Activated B cell treated with CpG ODN at 0.5 μM for 24 hours (primary cell): Measurements from ENCODE around the gene NCBP3. TPM values are rescaled to one million over a fixed set of nuclear protein-coding genes. Genes with fewer than 3 reads are reported as not detected.

Source experiments
- ATAC-seq: fragments of 200-7000 bp; cut with Tn5 transposase; one replicate; pipeline ENCODE4 v1.10.0; 2021; ENCODE audit warnings: low read depth, mild to moderate bottlenecking, moderate library complexity
- CTCF ChIA-PET: fragments of 350-600 bp; sonication (Branson Sonifier 250); formaldehyde crosslinking; loops from one replicate; lab custom pipeline; 2021; ENCODE audit warnings: antibody characterized with exemption; lab: Charles Lee
- POLR2A ChIA-PET: fragments of 350-600 bp; sonication (Branson Sonifier 250); formaldehyde crosslinking; loops from one replicate; lab custom pipeline; 2021; ENCODE audit warnings: antibody characterized with exemption; lab: Charles Lee
- DNase-seq: peaks from one replicate; pipeline ENCODE4 v3.0.0; 2022
- H3K27ac Mint-ChIP-seq: one replicate; pipeline ENCODE4 v1.8.0; 2020; ENCODE audit warnings: mixed read lengths
- H3K27me3 Mint-ChIP-seq: one replicate; pipeline ENCODE4 v1.8.0; 2021; ENCODE audit warnings: mixed read lengths
- H3K36me3 Mint-ChIP-seq: one replicate; pipeline ENCODE4 v1.8.0; 2021; ENCODE audit warnings: low read depth, mixed read lengths
- H3K4me1 Mint-ChIP-seq: one replicate; pipeline ENCODE4 v1.8.0; 2021; ENCODE audit warnings: mixed read lengths
- H3K4me3 Mint-ChIP-seq: one replicate; pipeline ENCODE4 v1.8.0; 2020; ENCODE audit warnings: mild to moderate bottlenecking, mixed read lengths
- H3K9me3 Mint-ChIP-seq: one replicate; pipeline ENCODE4 v1.8.0; 2020; ENCODE audit warnings: mixed read lengths
- CTCF ChIP-seq: fragments of 200-600 bp; IDR thresholded peaks from one replicate; pipeline ENCODE4 v1.8.0; 2022; ENCODE audit warnings: antibody characterized with exemption, mild to moderate bottlenecking
- intact Hi-C: fragments of 100-400 bp; cut with micrococcal nuclease; formaldehyde crosslinking; loops from one replicate; pipeline ENCODE4 v1.15.1; 2024
- total RNA-seq: library from RNA; stranded (reverse); gene quantifications from 2 replicates; pipeline ENCODE4 v1.2.3, GENCODE V29; 2022

The NCBP3 gene
- total RNA-seq, 1 donor from 2014 or later = 49.5 TPM

- H3K27ac Mint-ChIP-seq = no peak overlapping the region
- intact Hi-C loops = loop anchor here (5.0 kb wide), 2 partner anchors 291 to 781 kb away; no protein-coding TSS in a partner anchor
- POLR2A ChIA-PET = interaction anchor here (0.6 to 5.1 kb wide), 2 partner anchors 90 to 134 kb away, joined by 4 to 33 read pairs; no protein-coding TSS in a partner anchor
These were observed 17.7 kb downstream of the NCBP3 start for GRCh38 chr17:3828151-3828851.

GRCh38 chr17:3827124-3827773 is 18.8 kb downstream of the NCBP3 start:
- no peak for TF ChIP-seq CTCF
- peak; percentile 68 for ATAC-seq
- no peak for DNase-seq
- Mint-ChIP-seq H3K9me3 (no peaks in the 10 kb centered on the region), H3K36me3 (peaks cover 70% of the 10 kb centered on the region), H3K4me3 (no peak overlapping the region), H3K27me3 (no peaks in the 10 kb centered on the region), H3K4me1 (peaks cover 1% of the 10 kb centered on the region), H3K27ac (no peak overlapping the region)
- ChIA-PET CTCF (interaction anchor here (0.6 to 5.3 kb wide), 25 partner anchors 10 to 779 kb away, joined by 3 to 245 read pairs (median 5); partner anchors contain the start of genes ITGAE and NCBP3), POLR2A (interaction anchor here (0.5 to 5.1 kb wide), 4 partner anchors 28 to 225 kb away, joined by 3 to 33 read pairs (median 4); no protein-coding TSS in a partner anchor)
- intact Hi-C loops = loop anchor here (1.0 to 5.0 kb wide), 5 partner anchors 62 to 780 kb away; no protein-coding TSS in a partner anchor

More at GRCh38 chr17:3828151-3828851, 17.7 kb downstream of the NCBP3 start:
- peaks cover 1% of the 10 kb centered on the region for H3K4me1 Mint-ChIP-seq
- H3K27me3 Mint-ChIP-seq = no peaks in the 10 kb centered on the region
- DNase-seq = no peak
- H3K9me3 Mint-ChIP-seq = no peaks in the 10 kb centered on the region
- TF ChIP-seq CTCF = no peak
- CTCF ChIA-PET = interaction anchor here (1.0 to 5.3 kb wide), 16 partner anchors 10 to 780 kb away, joined by 3 to 245 read pairs (median 6); partner anchors contain the start of gene NCBP3
- no peak overlapping the region for H3K4me3 Mint-ChIP-seq
- peaks cover 65% of the 10 kb centered on the region for H3K36me3 Mint-ChIP-seq
- no peak for ATAC-seq

GRCh38 chr17:3826191-3826590 is 19.9 kb downstream of the NCBP3 start:
- TF ChIP-seq CTCF = no peak
- Mint-ChIP-seq H3K9me3 (no peaks in the 10 kb centered on the region), H3K4me1 (peaks cover 1% of the 10 kb centered on the region), H3K27me3 (no peaks in the 10 kb centered on the region), H3K36me3 (peaks cover 79% of the 10 kb centered on the region), H3K27ac (no peak overlapping the region), H3K4me3 (no peak overlapping the region)
- ChIA-PET POLR2A (interaction anchor here (0.6 to 5.1 kb wide), 4 partner anchors 8 to 132 kb away, joined by 4 to 33 read pairs (median 4); no protein-coding TSS in a partner anchor), CTCF (interaction anchor here (0.7 to 5.3 kb wide), 13 partner anchors 9 to 337 kb away, joined by 3 to 245 read pairs (median 5); no protein-coding TSS in a partner anchor)
- no peak for DNase-seq
- intact Hi-C loops = loop anchor here (5.0 kb wide), 2 partner anchors 289 to 779 kb away; no protein-coding TSS in a partner anchor
- no peak for ATAC-seq

- Mint-ChIP-seq H3K27me3 (no peaks in the 10 kb centered on the region), H3K4me3 (no peak overlapping the region), H3K36me3 (peaks cover 72% of the 10 kb centered on the region), H3K4me1 (peaks cover 24% of the 10 kb centered on the region), H3K9me3 (no peaks in the 10 kb centered on the region), H3K27ac (no peak overlapping the region)
- POLR2A ChIA-PET = no interaction called here
- intact Hi-C loops = no loop called here
- no peak for ATAC-seq
- DNase-seq = no peak
- no peak for TF ChIP-seq CTCF
- CTCF ChIA-PET = interaction anchor here (0.8 to 1.7 kb wide), 3 partner anchors 56 to 84 kb away, joined by 3 read pairs; no protein-coding TSS in a partner anchor
These were observed 24.9 kb downstream of the NCBP3 start for GRCh38 chr17:3821101-3821500.
